ENCODE data around the gene CD200R1L. TPM values are rescaled to one million over a fixed set of nuclear protein-coding genes. Genes with fewer than 3 reads are reported as not detected.

Gene CD200R1L
- total RNA-seq, 1 experiment from 2014 or later: not detected

DNA sequence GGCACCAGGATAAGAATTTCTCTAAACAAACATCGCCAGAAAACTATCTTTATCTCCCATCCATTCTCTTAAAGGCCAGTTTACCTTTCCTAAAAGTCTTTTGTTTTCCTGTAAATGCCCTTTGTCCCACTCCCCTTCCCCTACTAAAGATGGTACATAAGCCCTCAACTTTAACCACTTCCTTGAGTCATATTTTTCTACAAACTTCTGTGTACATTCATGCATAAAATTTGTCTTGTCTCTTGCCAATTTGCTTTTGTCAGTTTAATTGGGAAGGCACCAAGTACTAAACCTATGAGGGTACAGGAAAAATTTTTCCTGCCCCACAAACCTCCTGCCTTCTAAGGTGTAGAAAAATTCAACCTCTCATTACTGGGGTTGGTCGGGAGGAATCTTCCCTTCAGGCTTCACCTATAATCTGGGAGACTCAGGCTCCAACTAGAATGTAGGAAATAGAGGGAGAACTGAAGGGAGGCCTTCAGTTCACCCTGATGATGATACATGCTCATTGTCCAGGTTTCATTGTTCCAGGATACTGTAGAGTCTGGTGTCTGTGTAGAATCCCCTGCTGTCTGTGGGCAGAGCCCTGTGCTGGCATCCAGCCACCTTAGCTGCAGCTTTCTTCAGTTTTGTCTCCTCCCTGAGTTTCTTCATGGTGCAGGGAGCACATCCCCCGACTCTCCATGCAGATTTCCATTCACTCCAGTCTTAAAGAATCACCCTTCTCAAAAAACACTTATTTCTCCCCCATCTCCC, 53.2 kb downstream of the CD200R1L start:
- Mint-ChIP-seq H3K4me1 (ENCODE audit: insufficient read depth, unreplicated experiment) (no peaks in the 10 kb centered on the region), H3K27ac (ENCODE audit: low read depth, unreplicated experiment) (no peak overlapping the region), H3K9me3 (ENCODE audit: unreplicated experiment) (no peaks in the 10 kb centered on the region), H3K36me3 (ENCODE audit: insufficient read depth, unreplicated experiment) (no peaks in the 10 kb centered on the region), H3K27me3 (ENCODE audit: insufficient read depth, unreplicated experiment) (no peaks in the 10 kb centered on the region), H3K4me3 (ENCODE audit: unreplicated experiment) (no peak overlapping the region)
- TF ChIP-seq, protein P1, sequence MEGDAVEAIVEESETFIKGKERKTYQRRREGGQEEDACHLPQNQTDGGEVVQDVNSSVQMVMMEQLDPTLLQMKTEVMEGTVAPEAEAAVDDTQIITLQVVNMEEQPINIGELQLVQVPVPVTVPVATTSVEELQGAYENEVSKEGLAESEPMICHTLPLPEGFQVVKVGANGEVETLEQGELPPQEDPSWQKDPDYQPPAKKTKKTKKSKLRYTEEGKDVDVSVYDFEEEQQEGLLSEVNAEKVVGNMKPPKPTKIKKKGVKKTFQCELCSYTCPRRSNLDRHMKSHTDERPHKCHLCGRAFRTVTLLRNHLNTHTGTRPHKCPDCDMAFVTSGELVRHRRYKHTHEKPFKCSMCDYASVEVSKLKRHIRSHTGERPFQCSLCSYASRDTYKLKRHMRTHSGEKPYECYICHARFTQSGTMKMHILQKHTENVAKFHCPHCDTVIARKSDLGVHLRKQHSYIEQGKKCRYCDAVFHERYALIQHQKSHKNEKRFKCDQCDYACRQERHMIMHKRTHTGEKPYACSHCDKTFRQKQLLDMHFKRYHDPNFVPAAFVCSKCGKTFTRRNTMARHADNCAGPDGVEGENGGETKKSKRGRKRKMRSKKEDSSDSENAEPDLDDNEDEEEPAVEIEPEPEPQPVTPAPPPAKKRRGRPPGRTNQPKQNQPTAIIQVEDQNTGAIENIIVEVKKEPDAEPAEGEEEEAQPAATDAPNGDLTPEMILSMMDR (IDR thresholded peaks at IDR 0.05; ENCODE audit: unreplicated experiment): no peak
- ChIA-PET POLR2A (no interaction called here), CTCF (interaction anchor here (1.3 kb wide), 1 partner anchor 14 kb away, joined by 3 read pairs; no protein-coding TSS in a partner anchor)
- intact Hi-C loops (cut with micrococcal nuclease): no loop called here
- BruUV-seq (replicated peaks): no TSS peak
- no peak for DNase-seq (ENCODE audit: unreplicated experiment)

DNA sequence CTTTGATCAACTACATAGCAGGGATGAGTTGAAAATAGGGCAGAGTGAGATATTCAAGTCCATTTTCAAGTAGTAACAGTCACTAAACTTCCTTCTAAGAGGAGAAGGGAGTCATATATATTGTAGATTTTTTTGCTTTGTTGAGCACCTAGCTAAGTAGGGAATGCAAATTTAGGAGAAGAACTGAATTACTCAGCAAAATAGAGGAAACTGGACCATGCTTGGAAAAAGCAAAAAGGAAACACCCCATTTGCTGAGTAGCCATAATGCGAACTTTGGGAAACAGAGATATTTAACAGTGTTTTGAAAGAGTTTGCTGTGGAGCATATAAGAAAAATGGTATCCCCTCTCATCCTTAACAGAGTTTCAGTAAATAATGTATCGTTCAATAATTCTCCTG, 54.9 kb downstream of the CD200R1L start:
- Mint-ChIP-seq H3K4me1 (ENCODE audit: insufficient read depth, unreplicated experiment) (no peaks in the 10 kb centered on the region), H3K4me3 (ENCODE audit: unreplicated experiment) (no peak overlapping the region), H3K36me3 (ENCODE audit: insufficient read depth, unreplicated experiment) (no peaks in the 10 kb centered on the region), H3K27ac (ENCODE audit: low read depth, unreplicated experiment) (no peak overlapping the region), H3K9me3 (ENCODE audit: unreplicated experiment) (no peaks in the 10 kb centered on the region), H3K27me3 (ENCODE audit: insufficient read depth, unreplicated experiment) (no peaks in the 10 kb centered on the region)
- no peak for DNase-seq (ENCODE audit: unreplicated experiment)
- TF ChIP-seq, protein P1 (IDR thresholded peaks at IDR 0.05; ENCODE audit: unreplicated experiment): no peak
- CTCF ChIA-PET: interaction anchor here (0.9 to 1.2 kb wide), 2 partner anchors 56 to 149 kb away, joined by 4 to 5 read pairs; no protein-coding TSS in a partner anchor
- POLR2A ChIA-PET: interaction anchor here (0.6 kb wide), 1 partner anchor 261 kb away, joined by 3 read pairs; no protein-coding TSS in a partner anchor
- intact Hi-C loops (cut with micrococcal nuclease): no loop called here
- BruUV-seq (replicated peaks): no TSS peak

DNA sequence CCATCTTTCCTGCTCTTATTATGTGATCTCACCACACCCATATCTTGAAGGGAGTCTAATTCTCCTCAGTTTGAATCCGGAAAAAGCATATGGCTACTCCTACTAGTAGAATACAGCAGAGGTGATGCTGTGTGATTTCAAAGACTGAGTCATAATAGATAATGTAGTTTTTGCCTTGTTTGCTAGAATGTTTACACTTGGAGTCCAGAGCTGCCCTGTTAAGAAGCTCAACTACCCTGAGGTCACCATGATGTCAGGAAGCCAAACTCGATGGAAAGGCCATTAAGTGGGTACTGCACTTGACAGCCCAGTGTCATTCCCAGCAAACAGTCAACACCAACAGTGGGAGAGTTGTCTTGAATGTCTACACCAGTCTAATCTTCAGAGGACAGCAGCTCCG, 56.9 kb downstream of the CD200R1L start:
- CTCF ChIA-PET: no interaction called here
- H3K27me3 Mint-ChIP-seq (ENCODE audit: insufficient read depth, unreplicated experiment): no peaks in the 10 kb centered on the region
- no TSS peak for BruUV-seq (replicated peaks)
- H3K36me3 Mint-ChIP-seq (ENCODE audit: insufficient read depth, unreplicated experiment): no peaks in the 10 kb centered on the region
- POLR2A ChIA-PET: no interaction called here
- intact Hi-C loops (cut with micrococcal nuclease): no loop called here
- no peaks in the 10 kb centered on the region for H3K9me3 Mint-ChIP-seq (ENCODE audit: unreplicated experiment)
- no peak overlapping the region for H3K27ac Mint-ChIP-seq (ENCODE audit: low read depth, unreplicated experiment)
- DNase-seq (ENCODE audit: unreplicated experiment): no peak
- no peaks in the 10 kb centered on the region for H3K4me1 Mint-ChIP-seq (ENCODE audit: insufficient read depth, unreplicated experiment)
- no peak overlapping the region for H3K4me3 Mint-ChIP-seq (ENCODE audit: unreplicated experiment)
- TF ChIP-seq, protein P1 (IDR thresholded peaks at IDR 0.05; ENCODE audit: unreplicated experiment): no peak

DNA sequence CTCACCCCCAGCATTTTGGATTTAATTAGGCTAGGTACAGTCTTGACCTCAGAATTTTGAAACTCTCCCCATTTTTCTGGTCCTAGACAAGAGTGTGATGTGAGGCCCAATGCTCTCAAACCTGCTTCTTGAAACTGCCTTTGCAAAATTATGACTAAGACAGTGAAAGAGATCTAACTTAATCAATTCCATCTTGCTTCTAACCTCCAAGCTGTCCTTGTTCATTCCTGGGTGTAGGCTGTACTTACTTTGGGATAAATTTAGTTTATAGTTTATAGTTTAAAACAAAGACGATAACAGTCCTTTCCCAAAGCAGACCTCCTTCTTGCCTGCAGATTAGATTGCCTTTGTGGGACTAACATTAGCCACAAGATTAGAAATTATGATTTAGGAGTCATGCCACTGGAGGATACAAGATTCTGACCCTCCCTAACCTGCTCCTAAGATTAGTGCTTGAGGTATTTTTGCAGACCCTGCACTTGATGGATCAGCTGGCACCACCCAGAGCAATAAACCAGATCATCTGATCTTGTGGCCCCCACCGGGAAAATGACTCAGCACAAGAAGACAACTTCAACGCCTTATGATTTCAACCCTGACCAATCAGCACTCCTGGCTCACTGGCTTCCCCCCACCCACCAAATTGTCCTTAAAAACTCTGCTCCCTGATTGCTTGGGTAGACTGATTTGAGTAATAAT, 59.6 kb downstream of the CD200R1L start:
- DNase-seq (ENCODE audit: unreplicated experiment): no peak
- no TSS peak for BruUV-seq (replicated peaks)
- intact Hi-C loops (cut with micrococcal nuclease): no loop called here
- ChIA-PET CTCF (interaction anchor here (1.3 kb wide), 1 partner anchor 26 kb away, joined by 4 read pairs; no protein-coding TSS in a partner anchor), POLR2A (interaction anchor here (0.6 kb wide), 1 partner anchor 135 kb away, joined by 5 read pairs; no protein-coding TSS in a partner anchor)
- H3K36me3 Mint-ChIP-seq (ENCODE audit: insufficient read depth, unreplicated experiment): no peaks in the 10 kb centered on the region
- H3K9me3 Mint-ChIP-seq (ENCODE audit: unreplicated experiment): no peaks in the 10 kb centered on the region
- H3K4me3 Mint-ChIP-seq (ENCODE audit: unreplicated experiment): no peak overlapping the region
- no peaks in the 10 kb centered on the region for H3K4me1 Mint-ChIP-seq (ENCODE audit: insufficient read depth, unreplicated experiment)
- TF ChIP-seq, protein P1 (IDR thresholded peaks at IDR 0.05; ENCODE audit: unreplicated experiment): no peak
- no peaks in the 10 kb centered on the region for H3K27me3 Mint-ChIP-seq (ENCODE audit: insufficient read depth, unreplicated experiment)
- H3K27ac Mint-ChIP-seq (ENCODE audit: low read depth, unreplicated experiment): no peak overlapping the region

Data from MCF 10A (cell line).